PC-3 (cell line): ENCODE measurements around the gene CDC42SE2.

ENCODE experiments used
- EZH2 ChIP-seq: fragments of 300-600 bp; sonication (generic); IDR thresholded peaks from one replicate; pipeline ENCODE4 v1.6.1; 2017; ENCODE audit warnings: antibody characterized with exemption, mild to moderate bottlenecking, low read length; ENCODE audit not compliant: unreplicated experiment
- EZH2phosphoT487 ChIP-seq: fragments of 300-600 bp; sonication (generic); IDR thresholded peaks from 2 replicates; pipeline ENCODE4 v1.6.1; 2018; ENCODE audit warnings: mild to moderate bottlenecking, antibody characterized with exemption, low read length, borderline replicate concordance
- TF ChIP-seq, protein P1 (sequence below): fragments of 300-600 bp; sonication (generic); conservative IDR thresholded peaks from 2 replicates; pipeline ENCODE4 v1.5.1; 2017; ENCODE audit warnings: antibody characterized with exemption, low read depth, mild to moderate bottlenecking, low read length

DNA sequence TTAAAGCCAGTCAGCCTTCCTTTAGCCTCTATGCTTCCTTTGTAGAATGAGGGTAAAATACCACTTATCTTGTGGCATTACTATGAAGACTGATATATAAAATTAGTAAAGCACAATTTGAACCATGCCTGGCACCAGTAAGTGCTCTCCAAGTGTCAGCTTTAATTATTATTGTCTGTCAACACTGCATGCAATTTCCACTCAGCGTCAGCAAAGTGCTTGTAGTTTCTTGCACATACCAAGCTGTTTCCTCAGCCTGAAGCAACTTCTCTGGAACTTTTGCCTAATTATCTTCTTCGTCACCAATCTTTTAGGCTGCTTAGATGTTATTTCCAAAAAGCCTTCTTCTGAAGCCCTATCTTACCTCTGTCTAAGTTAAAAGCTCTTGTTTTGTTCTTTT lies 177.3 kb downstream of the CDC42SE2 start:
- TF ChIP-seq, protein P1, sequence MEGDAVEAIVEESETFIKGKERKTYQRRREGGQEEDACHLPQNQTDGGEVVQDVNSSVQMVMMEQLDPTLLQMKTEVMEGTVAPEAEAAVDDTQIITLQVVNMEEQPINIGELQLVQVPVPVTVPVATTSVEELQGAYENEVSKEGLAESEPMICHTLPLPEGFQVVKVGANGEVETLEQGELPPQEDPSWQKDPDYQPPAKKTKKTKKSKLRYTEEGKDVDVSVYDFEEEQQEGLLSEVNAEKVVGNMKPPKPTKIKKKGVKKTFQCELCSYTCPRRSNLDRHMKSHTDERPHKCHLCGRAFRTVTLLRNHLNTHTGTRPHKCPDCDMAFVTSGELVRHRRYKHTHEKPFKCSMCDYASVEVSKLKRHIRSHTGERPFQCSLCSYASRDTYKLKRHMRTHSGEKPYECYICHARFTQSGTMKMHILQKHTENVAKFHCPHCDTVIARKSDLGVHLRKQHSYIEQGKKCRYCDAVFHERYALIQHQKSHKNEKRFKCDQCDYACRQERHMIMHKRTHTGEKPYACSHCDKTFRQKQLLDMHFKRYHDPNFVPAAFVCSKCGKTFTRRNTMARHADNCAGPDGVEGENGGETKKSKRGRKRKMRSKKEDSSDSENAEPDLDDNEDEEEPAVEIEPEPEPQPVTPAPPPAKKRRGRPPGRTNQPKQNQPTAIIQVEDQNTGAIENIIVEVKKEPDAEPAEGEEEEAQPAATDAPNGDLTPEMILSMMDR = no peak
- TF ChIP-seq EZH2 (no peak), EZH2phosphoT487 (no peak)
